ENCODE results near the gene AP4E1.
"Not testable (repeated sequence)": the region's sequence is repeated elsewhere in the genome, so short reads cannot be mapped to it uniquely, and the experiment has no call there.

AP4E1 gene

DNA sequence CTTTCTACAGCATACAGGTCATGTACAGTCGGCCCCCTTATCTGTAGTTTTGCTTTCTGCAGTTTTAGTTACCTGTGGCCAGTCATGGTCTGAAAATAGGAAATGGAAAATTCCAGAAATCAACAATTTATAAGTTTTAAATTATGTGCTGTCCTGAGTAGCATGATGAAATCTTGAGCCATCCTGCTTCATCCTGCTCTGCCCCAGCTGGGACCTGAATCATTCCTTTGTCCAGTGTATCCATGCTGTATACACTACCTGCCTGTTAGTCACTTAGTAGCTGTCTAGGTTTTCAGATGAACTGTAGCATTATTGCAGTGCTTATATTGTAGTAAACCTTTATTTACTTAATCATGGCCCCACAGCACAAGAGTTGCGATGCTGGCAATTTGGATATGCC, 44.8 kb downstream of the AP4E1 start:
- no peak for DNase-seq

DNA sequence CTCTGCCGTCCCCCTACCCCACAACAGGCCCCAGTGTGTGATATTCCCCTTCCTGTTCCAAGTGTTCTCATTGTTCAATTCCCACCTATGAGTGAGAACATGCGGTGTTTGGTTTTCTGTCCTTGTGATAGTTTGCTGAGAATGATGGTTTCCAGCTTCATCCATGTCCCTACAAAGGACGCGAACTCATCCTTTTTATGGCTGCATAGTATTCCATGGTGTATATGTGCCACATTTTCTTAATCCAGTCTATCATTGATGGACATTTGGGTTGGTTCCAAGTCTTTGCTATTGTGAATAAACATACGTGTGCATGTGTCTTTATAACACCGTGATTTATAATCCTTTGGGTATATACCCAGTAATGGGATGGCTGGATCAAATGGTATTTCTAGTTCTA, 46.4 kb downstream of the AP4E1 start:
- not testable (repeated sequence) for DNase-seq

DNA sequence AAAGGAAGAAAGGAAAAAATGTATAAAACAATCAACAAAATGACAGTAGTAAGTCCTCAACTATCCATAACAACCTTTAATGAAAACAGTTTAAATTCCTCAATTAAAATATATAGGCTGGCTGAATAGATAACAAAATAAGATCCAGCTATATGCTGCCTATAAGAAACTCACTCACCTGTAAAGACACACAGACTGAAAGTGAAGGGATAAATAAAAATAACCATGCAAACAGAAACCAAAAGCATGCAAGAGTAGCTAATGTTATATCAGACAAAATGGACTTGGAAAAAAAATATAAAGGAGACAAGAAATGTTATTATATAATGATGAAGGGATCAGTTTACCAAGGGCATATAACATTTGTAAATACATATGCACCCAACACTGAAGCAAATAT, 51.2 kb downstream of the AP4E1 start:
- DNase-seq = no peak

DNA sequence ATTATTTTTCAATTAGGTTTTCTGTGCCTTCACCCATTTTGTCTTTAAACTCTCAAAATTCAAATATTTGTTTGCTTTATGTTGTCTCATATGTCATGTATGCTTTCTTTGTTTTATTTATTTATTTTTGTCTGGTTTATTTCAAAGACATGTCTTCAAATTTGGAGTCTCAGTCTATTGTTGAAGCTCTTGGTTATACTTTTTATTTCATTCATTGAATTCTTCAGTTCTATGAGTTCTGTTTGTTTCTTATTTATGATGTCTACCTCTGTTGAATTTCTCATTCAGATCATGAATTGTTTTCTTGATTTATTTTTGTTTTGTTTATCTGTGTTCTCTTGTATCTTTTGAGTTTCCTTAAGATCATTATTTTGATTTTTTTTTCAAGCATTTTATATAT, 55.6 kb downstream of the AP4E1 start:
- DNase-seq = no peak

DNA sequence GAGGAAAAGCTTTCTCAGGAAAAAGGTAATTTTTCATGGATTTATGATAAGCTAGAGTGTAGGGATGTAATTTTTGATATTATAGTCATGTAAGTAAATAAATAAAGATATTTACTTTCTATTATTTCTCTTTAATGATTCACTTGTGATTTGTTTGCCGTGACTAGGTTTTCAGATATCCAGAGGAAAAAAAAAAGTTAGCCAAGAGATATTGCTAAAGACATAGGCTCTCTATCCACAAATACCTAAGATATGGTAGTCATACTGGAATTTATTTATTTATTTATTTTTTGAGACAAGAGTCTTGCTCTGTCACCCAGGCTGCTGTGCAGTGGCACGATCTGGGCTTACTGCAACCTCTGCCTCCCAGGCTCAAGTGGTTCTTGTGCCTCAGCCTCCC, 59.9 kb downstream of the AP4E1 start:
- no peak for DNase-seq

DNA sequence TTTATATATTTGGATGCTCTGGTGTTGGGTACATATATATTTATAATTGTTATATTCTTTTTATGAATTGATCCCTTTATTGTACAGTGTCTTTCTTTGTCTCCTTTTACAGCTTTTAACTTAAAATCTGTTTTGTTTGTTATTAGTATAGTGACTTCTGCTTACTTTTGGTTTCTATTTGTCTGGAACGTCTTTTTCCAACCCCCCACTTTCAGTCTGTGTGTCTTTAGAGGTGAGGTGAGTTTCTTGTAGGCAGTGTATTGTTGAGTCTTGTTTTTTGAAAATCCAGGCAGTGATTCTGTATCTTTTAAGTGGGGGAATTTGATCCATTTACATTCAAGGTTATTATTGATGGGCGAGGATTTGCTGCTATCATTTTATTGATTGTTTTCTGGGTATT, 62.0 kb downstream of the AP4E1 start:
- DNase-seq = peak; percentile 34

DNA sequence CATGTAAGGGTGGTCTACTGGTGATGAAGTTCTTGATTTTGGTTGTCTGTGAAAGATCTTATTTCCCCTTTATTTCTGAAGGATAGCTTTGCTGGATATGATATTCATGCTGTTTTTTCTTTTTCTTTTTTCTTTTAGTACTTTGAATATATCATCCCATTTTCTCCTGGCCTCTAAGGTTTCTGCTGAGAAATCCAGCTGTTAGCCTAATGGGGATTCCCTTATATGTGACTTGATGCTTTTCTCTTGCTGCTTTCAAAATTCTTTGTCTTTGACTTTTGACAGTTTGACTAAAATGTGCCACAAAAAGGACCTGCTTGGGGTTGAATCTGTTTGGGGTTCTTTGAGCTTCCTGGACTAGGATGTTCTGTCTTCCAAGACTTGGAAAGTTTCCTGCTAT, 62.6 kb downstream of the AP4E1 start:
- DNase-seq = no peak

DNA sequence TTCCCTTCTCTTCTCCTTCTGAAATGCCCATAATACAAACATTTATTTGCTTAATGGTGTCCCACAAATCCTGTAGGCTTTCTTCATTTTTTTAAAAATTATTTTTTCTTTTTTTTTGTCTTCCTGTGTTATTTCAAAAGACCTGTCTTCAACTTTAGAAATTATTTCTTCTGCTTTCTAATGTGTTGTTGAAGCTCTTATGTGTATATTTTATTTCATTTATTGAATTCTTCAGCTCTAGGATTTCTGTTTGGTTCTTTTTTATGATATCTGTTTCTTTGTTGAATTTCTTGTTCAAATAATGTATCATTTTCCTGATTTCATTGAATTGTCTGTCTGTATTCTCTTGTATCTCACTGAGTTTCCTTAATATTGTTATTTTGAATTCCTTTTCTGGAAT, 63.1 kb downstream of the AP4E1 start:
- DNase-seq = no peak

DNA sequence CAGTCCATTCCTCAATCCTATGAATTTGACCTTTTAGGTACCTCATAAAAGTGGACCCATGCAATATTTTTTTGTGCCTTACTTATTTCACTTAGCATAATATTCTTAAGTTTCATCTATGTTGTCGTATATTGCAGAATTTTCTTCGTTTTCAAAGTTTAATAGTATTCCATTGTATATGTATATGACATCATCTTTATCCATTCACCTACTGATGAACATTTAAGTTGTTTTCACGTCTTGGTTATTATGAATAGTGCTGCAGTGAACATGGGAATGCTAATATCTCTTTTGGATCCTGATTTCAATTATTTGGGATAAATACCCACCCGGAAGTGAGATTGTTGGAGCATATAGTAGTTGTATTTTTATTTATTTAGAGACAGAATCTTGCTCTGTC, 65.1 kb downstream of the AP4E1 start:
- no peak for DNase-seq

DNA sequence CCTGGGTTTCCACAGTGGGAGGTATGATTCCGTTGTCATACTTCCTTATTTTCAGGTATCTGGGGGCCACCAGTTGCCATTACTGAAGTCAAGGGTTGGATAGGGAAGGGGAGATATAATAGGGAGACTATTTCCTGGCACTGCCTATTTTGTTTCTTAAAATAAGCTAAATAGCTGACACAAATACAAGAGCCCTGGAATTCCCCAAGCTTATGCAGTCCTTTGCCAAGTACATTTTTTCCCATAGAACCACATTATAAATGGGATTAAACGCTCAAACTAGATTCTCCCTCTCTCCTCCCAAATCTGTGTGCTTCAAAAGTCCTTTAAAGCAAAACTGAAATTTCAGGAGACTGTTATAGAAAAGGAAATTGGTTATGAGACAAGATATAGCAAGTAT, 68.7 kb downstream of the AP4E1 start:
- DNase-seq = no peak

DNA sequence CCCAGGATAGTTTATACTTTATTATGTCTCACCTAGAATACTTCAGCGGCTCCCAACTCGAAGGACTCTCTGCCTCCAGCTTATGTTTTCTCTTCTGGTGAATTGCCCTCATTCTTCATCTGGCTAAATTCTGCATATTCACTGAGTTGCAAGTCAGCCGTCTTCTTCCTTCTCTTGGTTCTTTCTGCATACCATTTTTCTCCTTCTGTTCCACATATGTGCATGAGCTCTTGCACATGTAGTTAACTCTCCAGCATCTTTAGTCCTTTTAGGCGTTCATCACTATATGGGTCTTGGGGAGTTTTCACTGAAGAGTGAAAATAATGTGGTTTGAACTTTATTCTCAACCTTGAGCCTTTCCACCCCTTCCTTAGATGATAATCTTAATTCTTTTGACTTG, 70.1 kb downstream of the AP4E1 start:
- DNase-seq = no peak

DNA sequence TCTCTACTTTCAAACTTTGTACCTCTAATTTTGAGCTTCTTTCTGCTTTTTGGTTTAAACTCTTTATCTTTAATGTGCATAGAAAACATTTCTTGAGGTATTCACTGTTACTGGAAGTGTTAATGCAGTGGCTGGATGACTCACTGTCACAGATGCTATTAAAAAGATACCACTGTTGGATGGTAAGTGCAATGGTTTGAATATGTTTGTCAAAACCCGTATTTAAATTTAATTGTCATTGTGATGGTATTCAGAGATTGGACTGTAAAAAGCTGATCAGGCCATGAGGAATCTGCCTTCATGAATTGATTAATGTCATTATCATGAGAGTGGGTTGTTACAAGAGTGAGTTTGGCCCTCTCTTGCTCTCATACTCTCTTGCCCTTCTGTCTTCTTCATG, 70.6 kb downstream of the AP4E1 start:
- DNase-seq = no peak

DNA sequence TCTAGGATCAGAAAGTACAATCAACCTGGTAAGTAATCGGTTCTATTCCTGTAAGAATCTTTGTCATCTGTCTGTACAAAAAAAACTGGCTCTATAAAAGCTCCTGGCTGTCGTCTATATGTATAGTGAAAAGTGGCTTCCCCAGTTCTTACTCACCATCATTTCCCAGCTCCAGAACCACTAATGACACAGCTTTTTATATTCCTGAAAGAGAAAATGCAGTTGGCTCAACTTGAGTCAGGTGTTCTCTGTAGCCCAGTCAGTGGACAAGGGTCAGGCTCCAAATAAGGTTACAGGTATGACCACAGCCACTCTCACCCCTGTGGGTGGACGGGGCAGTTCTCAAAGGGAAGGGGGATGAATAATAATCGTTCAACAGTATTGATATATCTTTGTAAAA, 85.1 kb downstream of the AP4E1 start:
- DNase-seq = no peak

DNA sequence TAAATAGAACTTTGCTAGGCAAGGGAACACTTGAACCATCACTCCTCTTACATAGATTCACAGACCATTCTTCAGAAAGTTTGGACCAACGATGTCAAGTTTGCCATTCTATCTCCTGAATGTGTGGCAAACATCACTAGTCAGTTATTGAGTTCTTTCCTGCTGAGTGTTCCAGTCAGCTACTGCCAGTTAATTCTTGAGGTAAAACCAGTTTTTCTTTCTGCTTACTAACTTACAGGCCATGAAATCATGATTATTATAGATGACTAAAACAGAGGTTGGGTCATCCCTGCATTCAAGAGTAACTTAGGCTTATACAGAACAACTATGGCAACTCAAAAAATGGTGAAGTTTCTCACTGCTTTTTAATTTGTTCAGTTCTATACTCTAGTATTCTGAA, 88.2 kb downstream of the AP4E1 start:
- DNase-seq = no peak

DNA sequence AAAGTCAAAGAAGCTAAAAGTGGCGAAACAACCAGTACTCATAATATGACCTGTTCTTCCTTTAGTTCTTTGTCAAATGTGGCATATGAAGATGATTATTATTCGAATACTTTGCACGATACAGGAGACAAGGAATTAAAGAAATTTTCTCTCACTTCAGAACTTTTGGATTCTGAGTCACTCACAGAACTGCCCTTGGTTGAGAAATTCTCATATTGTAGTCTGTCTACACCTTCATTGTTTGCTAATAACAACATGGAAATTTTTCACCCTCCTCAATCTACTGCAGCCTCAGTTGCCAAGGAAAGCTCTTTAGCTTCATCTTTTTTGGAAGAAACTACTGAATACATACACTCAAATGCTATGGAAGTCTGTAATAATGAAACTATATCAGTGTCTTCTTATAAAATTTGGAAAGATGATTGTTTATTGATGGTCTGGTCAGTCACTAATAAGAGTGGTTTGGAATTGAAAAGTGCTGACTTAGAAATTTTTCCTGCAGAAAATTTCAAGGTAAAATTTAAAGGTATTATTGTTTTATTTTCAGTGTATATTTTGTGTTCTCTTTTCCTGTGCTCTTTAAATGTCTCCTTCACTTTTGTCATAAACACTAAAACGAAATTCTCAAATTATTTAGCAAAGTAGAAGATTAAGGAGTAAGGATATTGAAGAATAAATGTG, 89.0 kb downstream of the AP4E1 start:
- no peak for DNase-seq

DNA sequence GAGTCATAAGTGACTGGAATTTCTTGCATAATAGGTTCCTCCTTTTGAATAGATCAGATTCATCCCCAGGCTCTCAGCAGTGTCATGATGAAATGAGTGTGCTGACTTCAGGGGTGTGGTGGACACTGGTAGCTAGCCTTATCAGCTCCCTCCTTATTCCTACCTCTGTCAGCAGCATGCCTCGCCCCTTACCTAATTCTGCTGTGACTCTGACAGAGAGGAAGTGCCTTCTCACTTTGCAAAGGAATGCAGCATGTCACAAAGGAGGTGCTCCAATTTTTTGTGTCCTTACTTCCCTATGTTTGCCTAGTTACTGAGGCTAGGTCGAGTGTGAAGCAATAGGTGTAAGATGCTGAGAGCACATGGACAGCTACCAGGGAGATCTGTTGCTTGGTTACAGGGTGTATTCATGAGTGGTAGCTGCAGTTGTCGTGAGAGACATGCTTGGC, 95.6 kb downstream of the AP4E1 start:
- DNase-seq = no peak

DNA sequence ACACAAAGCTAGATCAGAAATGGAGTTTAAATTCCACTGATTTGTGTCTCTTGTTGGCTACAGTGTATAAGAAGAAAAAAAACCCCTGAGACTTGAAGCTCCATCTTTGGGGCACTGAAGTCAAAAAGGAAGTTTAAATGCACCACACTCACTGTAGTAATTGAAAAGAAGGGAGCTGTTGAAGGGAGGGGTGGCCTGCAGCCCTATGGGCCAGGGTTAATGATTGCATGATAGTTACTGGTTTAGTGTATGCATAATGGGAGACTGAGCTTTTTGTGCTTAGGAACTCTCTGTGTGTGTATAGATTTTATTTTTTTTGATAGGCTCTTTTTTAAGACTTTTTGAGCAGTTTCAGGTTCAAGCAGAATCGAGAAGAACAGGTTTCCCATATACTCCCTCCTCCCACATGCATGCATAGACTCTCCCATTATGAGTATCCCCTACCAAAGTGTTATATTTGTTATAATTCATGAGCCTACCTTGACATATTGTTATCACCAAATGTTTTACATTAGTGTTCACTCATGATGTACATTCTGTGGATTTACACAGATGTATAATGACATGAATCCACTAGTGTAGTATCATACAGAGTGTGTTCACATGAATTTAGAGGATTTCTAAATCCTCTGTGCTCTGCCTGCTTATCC, 98.0 kb downstream of the AP4E1 start:
- peak; percentile 19 for DNase-seq

DNA sequence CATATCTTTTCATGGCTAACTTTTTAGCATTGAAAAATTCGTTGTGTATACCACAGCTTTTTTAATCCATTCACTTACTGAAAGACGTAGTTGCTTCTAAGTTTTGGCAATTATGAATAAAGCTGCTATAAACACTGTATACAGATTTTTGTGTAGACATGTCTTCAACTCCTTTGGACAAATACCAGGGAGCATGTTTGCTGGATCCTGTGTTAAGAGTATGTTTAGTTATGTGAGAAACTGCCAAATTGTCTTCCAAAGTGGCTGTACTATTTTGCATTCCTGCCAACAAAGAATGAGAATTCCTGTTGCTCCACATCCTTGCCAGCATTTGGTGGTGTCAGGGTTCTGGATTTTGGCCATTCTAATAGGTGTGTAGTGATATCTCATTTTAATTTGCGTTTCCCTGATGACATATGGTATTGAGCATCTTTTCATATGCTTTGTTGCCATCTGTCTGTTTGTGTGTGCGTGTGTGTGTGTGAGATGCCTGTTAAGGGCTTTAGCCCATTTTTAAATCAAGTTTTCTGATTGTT, 98.7 kb downstream of the AP4E1 start:
- no peak for DNase-seq

DNA sequence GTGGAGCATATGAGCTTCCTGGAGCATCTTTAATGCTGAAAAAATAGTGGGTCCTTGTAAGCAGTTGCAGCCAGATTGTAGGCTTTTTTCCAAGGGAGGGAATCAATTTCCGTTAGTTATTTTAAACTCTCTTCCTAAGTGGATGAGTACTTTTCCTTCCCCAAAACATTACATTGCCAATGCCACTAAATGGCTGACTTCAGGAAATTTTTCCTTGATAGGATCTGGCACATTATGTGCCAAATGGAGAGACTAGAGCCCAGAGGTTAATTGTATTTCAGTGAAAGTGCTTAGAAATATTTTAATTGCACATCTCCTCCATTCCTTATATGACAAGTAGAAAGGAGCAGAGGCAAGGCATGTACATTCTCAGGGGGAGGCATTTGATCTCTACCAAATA, 102.7 kb downstream of the AP4E1 start:
- DNase-seq = no peak

DNA sequence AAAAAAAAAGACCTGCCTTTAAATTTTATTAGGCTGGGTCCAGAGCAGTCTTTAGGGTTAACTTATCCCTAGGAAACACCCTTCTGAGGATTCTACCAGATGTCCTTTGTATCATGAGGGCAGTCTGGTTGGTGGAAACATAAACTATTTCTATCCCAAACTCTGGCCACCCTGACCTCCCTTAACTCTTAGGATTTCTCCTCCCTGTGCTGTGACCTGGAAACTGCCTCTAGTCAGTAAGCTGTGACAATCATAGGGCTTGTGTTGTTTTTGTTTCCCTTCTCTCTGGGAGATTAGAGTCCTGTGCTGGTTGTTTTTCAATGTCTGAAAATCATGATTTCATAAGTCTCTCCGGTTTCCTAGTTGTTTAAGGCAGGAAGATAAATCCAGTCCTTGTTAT, 108.1 kb downstream of the AP4E1 start:
- no peak for DNase-seq

DNA sequence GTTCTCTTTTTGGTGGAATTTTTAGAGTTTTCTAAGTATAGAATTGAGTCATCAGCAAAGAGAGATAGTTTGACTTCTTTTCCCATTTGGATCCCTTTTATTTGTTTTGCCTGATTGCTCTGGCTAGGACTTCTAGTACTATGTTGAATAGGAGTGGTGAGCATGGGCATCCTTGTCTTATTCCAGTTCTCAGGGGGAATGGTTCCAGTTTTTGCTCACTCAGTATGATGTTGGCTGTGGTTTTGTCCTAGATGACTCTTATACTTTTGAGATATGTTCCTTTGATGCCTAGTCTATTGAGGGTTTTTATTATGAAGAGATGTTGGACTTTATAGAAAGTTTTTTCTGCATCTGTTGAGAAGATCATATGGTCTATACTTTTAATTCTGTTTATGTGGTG, 113.7 kb downstream of the AP4E1 start:
- no peak for DNase-seq

DNA sequence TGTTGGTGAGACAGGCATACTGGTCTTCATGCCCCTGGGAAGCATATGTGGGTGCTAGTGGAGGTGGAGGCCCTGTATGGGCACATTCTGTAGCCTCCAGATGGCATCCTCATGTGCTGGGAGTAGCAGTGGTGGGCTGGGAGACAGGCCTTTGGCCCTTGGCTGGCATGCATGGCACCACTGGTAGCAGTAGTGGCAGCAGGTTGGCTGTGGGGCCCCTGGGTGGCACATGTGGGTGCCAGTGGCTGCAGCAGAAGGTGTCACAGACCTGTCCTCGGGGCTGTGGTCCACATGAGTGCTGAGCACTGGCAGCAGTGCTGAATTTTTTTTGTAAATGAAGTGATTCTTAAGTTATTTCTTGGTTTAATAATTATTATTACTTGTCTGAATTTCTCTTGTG, 115.0 kb downstream of the AP4E1 start:
- DNase-seq = no peak

DNA sequence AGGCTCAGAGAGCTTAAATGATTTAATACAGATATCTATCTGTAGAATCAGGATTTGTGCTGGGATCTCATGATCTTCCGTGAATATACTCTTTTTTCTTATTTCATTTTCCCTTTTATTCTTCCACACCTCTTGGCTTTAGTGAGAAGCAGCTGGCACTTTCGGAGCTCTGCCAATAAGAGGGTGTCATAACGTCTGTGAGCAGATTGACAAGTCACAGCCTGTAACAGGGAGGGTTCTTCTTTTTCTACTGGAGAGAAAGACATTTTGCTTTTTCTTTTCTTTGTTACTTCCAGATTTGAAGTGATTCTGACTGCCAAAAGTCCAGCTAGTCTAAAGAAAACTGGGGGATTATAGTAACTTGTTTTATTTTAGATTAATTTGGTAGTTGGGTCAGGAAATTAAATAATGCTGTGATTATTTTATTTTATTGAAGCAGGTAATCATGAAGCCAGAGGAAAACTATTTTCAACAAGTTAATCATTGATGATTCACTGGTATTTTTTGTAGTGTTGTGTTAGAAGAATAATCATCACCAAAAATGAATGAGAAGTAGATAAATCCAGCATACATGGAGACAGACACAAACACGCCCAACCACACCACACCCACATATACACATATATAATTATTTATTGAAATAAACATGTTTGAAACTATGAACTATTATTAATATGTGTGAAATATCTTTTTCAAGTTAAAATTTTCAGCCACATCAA, 116.4 kb downstream of the AP4E1 start:
- DNase-seq = no peak

DNA sequence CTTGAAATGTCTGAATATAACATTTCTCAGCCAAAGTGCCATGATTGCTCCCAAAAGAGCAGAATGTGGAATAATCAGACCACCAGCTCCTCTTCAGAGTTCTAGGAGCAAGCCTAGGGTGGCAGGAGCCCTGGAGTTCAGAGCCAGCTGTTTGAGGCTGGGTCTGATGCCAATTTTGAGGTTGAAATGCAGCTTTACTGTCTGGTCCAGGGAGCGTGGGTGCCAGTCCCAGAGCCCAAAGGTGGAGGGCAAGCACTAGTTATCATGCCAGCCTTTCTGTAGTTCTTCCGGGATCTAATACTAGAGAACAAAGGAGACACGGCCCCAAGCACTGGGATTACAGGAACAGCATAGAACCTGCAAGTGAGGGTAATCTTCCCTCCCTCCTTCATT, 117.0 kb downstream of the AP4E1 start:
- no peak for DNase-seq

Data from activated CD4-positive, alpha-beta T cell treated with anti-CD3 and anti-CD28 coated beads, Interleukin-2, amount 50 U/mL, for 16 hours (primary cell).